GM23248 (cell line): ENCODE results near the gene CERT1.

Experiments used
- EZH2 ChIP-seq: fragments of 200-600 bp; sonication (generic); IDR thresholded peaks from 2 replicates; pipeline ENCODE4 v1.6.1; 2018; ENCODE audit warnings: antibody characterized with exemption, mild to moderate bottlenecking; ENCODE audit not compliant: insufficient read depth, poor library complexity, severe bottlenecking
- EZH2phosphoT487 ChIP-seq: fragments of 200-600 bp; sonication (generic); IDR thresholded peaks from 2 replicates; pipeline ENCODE4 v1.6.1; 2018; ENCODE audit warnings: antibody characterized with exemption, moderate library complexity, mild to moderate bottlenecking, low read depth; ENCODE audit not compliant: insufficient read depth

GRCh38 chr5:75460942-75461610 is 50.4 kb downstream of the CERT1 start:
- TF ChIP-seq EZH2 (no peak), EZH2phosphoT487 (no peak)
